ENCODE results near the gene PTGES2.

- TF ChIP-seq CTCF (IDR thresholded peaks at IDR 0.05): no peak
- no peak for TF ChIP-seq POLR2A (IDR thresholded peaks at IDR 0.05)
- no peak for TF ChIP-seq POLR2AphosphoS5 (IDR thresholded peaks at IDR 0.05; ENCODE audit: insufficient read depth in 1 of 2, low read depth in 1 of 2)
These were observed 30.7 kb downstream of the PTGES2 start for GRCh38 chr9:128096616-128097536.

Data from vagina (tissue), 2 donors.